ENCODE measurements around the gene PLXNA4. TPM values are rescaled to one million over a fixed set of nuclear protein-coding genes. Genes with fewer than 3 reads are reported as not detected.

Gene PLXNA4
- total and polyA plus RNA-seq, 8 donors: 0.19 to 1.6 (median 0.47) TPM

DNA sequence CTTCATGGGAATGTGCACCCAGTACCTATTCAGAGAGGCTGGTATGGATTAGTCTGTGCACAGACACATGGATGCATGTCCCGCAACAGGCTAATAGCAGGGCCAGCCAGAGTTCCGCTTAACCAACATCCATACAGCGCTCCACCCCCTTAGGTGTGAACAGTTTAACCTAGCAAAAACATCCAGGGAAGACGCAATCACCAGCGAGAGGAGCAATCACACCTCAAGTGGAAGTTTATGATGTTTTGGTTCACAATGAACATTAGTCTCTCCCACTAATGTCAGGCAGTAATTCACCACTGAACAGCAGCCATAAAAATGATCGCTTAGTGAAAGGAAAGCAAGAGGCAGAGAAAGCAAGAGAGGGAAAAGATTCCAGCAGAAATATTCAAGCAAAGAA, 91.1 kb downstream of the PLXNA4 start:
- Histone ChIP-seq H3K9me3 (no peaks in the 10 kb centered on the region), H3K4me3 (no peak overlapping the region), H3K36me3 (no peaks in the 10 kb centered on the region), H3K27me3 (no peaks in the 10 kb centered on the region), H3K4me1 (no peaks in the 10 kb centered on the region), H3K27ac (no peak overlapping the region)
- DNase-seq: no peak
- ATAC-seq: no peak
- TF ChIP-seq, protein P1, sequence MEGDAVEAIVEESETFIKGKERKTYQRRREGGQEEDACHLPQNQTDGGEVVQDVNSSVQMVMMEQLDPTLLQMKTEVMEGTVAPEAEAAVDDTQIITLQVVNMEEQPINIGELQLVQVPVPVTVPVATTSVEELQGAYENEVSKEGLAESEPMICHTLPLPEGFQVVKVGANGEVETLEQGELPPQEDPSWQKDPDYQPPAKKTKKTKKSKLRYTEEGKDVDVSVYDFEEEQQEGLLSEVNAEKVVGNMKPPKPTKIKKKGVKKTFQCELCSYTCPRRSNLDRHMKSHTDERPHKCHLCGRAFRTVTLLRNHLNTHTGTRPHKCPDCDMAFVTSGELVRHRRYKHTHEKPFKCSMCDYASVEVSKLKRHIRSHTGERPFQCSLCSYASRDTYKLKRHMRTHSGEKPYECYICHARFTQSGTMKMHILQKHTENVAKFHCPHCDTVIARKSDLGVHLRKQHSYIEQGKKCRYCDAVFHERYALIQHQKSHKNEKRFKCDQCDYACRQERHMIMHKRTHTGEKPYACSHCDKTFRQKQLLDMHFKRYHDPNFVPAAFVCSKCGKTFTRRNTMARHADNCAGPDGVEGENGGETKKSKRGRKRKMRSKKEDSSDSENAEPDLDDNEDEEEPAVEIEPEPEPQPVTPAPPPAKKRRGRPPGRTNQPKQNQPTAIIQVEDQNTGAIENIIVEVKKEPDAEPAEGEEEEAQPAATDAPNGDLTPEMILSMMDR (IDR thresholded peaks at IDR 0.05): no peak
- FAIRE-seq: no peak
- WGBS, 2 donors: 91 to 94% methylated on average over 6 of the region's 6 CpGs
- intact Hi-C loops (cut with DNase I): no loop called here

DNA sequence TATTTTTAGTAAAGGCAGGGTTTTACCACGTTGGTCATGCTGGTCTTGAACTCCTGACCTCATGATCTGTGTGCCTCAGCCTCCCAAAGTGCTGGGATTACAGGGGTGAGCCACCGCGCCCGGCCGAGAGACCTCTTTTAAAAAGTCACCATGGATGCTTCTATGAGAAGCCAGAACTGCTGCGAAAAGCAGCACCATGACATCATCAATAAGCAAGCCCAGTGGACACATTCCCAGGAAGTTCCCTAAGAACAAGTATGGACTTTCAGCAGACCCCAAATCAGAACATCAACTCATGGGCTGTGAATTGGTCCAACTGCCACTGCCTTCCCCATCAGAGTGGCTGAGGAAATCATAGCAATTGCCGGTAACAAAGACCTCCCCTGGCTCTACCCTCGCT, 93.4 kb downstream of the PLXNA4 start:
- TF ChIP-seq, protein P1 (IDR thresholded peaks at IDR 0.05): no peak
- WGBS, 2 donors: 85 to 93% methylated on average over 8 of the region's 8 CpGs
- no peak overlapping the region for H3K4me3 ChIP-seq
- no peaks in the 10 kb centered on the region for H3K4me1 ChIP-seq
- no peaks in the 10 kb centered on the region for H3K36me3 ChIP-seq
- no peaks in the 10 kb centered on the region for H3K27me3 ChIP-seq
- DNase-seq: no peak
- intact Hi-C loops (cut with DNase I): no loop called here
- no peaks in the 10 kb centered on the region for H3K9me3 ChIP-seq
- no peak overlapping the region for H3K27ac ChIP-seq
- FAIRE-seq: no peak
- no peak for ATAC-seq

GRCh38 chr7:132480534-132480933, 95.7 kb downstream of the PLXNA4 start:
- H3K27ac ChIP-seq: no peak overlapping the region
- no peaks in the 10 kb centered on the region for H3K27me3 ChIP-seq
- no peaks in the 10 kb centered on the region for H3K36me3 ChIP-seq
- FAIRE-seq (no peak), ATAC-seq (no peak), DNase-seq (no peak)
- H3K4me3 ChIP-seq: no peak overlapping the region
- TF ChIP-seq, protein P1 (IDR thresholded peaks at IDR 0.05): no peak
- no peaks in the 10 kb centered on the region for H3K4me1 ChIP-seq
- WGBS, 2 donors: 64 to 73% methylated on average over 9 of the region's 9 CpGs
- intact Hi-C loops (cut with DNase I): no loop called here
- no peaks in the 10 kb centered on the region for H3K9me3 ChIP-seq

GRCh38 chr7:132476541-132476940, 99.7 kb downstream of the PLXNA4 start:
- no peaks in the 10 kb centered on the region for H3K4me1 ChIP-seq
- no peaks in the 10 kb centered on the region for H3K27me3 ChIP-seq
- H3K36me3 ChIP-seq: no peaks in the 10 kb centered on the region
- no peak overlapping the region for H3K27ac ChIP-seq
- ATAC-seq (no peak), DNase-seq (no peak), FAIRE-seq (no peak)
- intact Hi-C loops (cut with DNase I): no loop called here
- TF ChIP-seq, protein P1 (IDR thresholded peaks at IDR 0.05): no peak
- WGBS, 2 donors: 59 to 63% methylated on average over 1 of the region's 1 CpG
- no peak overlapping the region for H3K4me3 ChIP-seq
- no peaks in the 10 kb centered on the region for H3K9me3 ChIP-seq

GRCh38 chr7:132475669-132476116, 100.6 kb downstream of the PLXNA4 start:
- Histone ChIP-seq H3K27ac (no peak overlapping the region), H3K4me1 (no peaks in the 10 kb centered on the region), H3K4me3 (no peak overlapping the region), H3K9me3 (no peaks in the 10 kb centered on the region), H3K36me3 (no peaks in the 10 kb centered on the region), H3K27me3 (no peaks in the 10 kb centered on the region)
- DNase-seq (no peak), ATAC-seq (no peak), FAIRE-seq (no peak)
- intact Hi-C loops (cut with DNase I): no loop called here
- TF ChIP-seq, protein P1 (IDR thresholded peaks at IDR 0.05): no peak
- 19 to 22% methylated on average over 8 of the region's 8 CpGs for WGBS, 2 donors

Data from pancreas (tissue), 10 donors.